OCI-LY7 (cell line): ENCODE data around the gene ACSL4. TPM values are rescaled to one million over a fixed set of nuclear protein-coding genes. Genes with fewer than 3 reads are reported as not detected.

ENCODE experiments used
- BruUV-seq: library from RNA; stranded (reverse); fragments of 400-500 nt; replicated peaks from 2 replicates; lab custom pipeline; 2021; lab: Mats Ljungman, UMichigan
- CTCF ChIA-PET: fragments of 300-600 bp; sonication (Branson Sonifier 250); formaldehyde crosslinking; loops from one replicate; lab custom pipeline; 2022; ENCODE audit warnings: antibody characterized with exemption; ENCODE audit not compliant: unreplicated experiment; lab: Charles Lee
- POLR2A ChIA-PET: fragments of 300-600 bp; sonication (Branson Sonifier 250); formaldehyde crosslinking; loops from one replicate; lab custom pipeline; 2022; ENCODE audit warnings: antibody characterized with exemption; lab: Charles Lee
- DNase-seq: peaks from one replicate; pipeline ENCODE4 v3.0.0-alpha.2; 2015; ENCODE audit warnings: low spot score
- H2AFZ ChIP-seq: fragments of 200-600 bp; sonication (generic), shearing (Covaris generic); 2 replicates; pipeline ENCODE4 v1.6.1; 2014; ENCODE audit warnings: mild to moderate bottlenecking, antibody characterized with exemption, low read length, moderate library complexity
- H3K27ac ChIP-seq: fragments of 200-600 bp; sonication (generic); 2 replicates; pipeline ENCODE4 v1.5.1; 2014; ENCODE audit warnings: mixed run types, low read depth, mild to moderate bottlenecking, moderate library complexity, low read length, inconsistent platforms; ENCODE audit not compliant: poor library complexity, severe bottlenecking
- H3K36me3 ChIP-seq: fragments of 200-600 bp; sonication (generic); 2 replicates; pipeline ENCODE4 v1.6.1; 2014; ENCODE audit warnings: mild to moderate bottlenecking, antibody characterized with exemption, low read length, moderate library complexity, mixed read lengths; ENCODE audit not compliant: insufficient read depth
- H3K4me1 ChIP-seq: fragments of 200-600 bp; sonication (generic); 2 replicates; pipeline ENCODE4 v1.5.1; 2014; ENCODE audit warnings: mild to moderate bottlenecking, low read length; ENCODE audit not compliant: insufficient read depth, poor library complexity, severe bottlenecking
- H3K4me2 ChIP-seq: fragments of 200-600 bp; sonication (generic); 2 replicates; pipeline ENCODE4 v1.6.1; 2014; ENCODE audit warnings: mild to moderate bottlenecking, low read length
- H3K4me3 ChIP-seq: fragments of 200-600 bp; sonication (generic); 2 replicates; pipeline ENCODE4 v1.5.1; 2014; ENCODE audit warnings: mild to moderate bottlenecking, low read depth, low read length; ENCODE audit not compliant: poor library complexity, severe bottlenecking
- H3K79me2 ChIP-seq: fragments of 200-600 bp; sonication (generic); 2 replicates; pipeline ENCODE4 v1.6.1; 2016; ENCODE audit warnings: low read depth, mild to moderate bottlenecking, low read length, moderate library complexity, mixed read lengths; ENCODE audit not compliant: insufficient read depth
- H3K9me2 ChIP-seq: fragments of 200-600 bp; sonication (generic); 2 replicates; pipeline ENCODE4 v1.6.1; 2016; ENCODE audit warnings: mild to moderate bottlenecking, low read length, mixed read lengths; ENCODE audit not compliant: insufficient read depth
- H3K9me3 ChIP-seq: fragments of 200-600 bp; sonication (generic); 2 replicates; pipeline ENCODE4 v1.6.1; 2014; ENCODE audit warnings: mild to moderate bottlenecking, mixed run types, low read length, mixed read lengths
- H4K20me1 ChIP-seq: fragments of 200-600 bp; sonication (generic); 2 replicates; pipeline ENCODE4 v1.6.1; 2014; ENCODE audit warnings: mild to moderate bottlenecking, antibody characterized with exemption, low read length, moderate library complexity, mixed read lengths; ENCODE audit not compliant: insufficient read depth
- EZH2phosphoT487 ChIP-seq: fragments of 200-600 bp; sonication (generic); IDR thresholded peaks from 2 replicates; pipeline ENCODE4 v1.6.1; 2018; ENCODE audit warnings: low read depth, borderline replicate concordance, mild to moderate bottlenecking, mixed run types, antibody characterized with exemption, low read length, moderate library complexity, mixed read lengths
- intact Hi-C: fragments of 100-400 bp; cut with micrococcal nuclease; formaldehyde crosslinking; loops from one replicate; pipeline ENCODE4 v1.10.0; 2022; ENCODE audit not compliant: unreplicated experiment
- total RNA-seq, 2 experiments: library from RNA; depleted of rRNA in 1 of 2; stranded (reverse); fragments of >200 nt in 1 of 2; shearing (Covaris generic) in 1 of 2; gene quantifications; 2 replicates each; pipeline ENCODE4 v1.2.3, GENCODE V29; 2014 to 2022
- TF ChIP-seq, protein P1 (sequence below): fragments of 200-600 bp; sonication (generic); conservative IDR thresholded peaks from 2 replicates; pipeline ENCODE4 v1.5.1; 2014; ENCODE audit warnings: mild to moderate bottlenecking, antibody characterized with exemption, low read length, moderate library complexity, mixed read lengths

The ACSL4 gene
- total RNA-seq, 2 experiments from 2014 or later: 18.4 to 35.4 TPM

DNA sequence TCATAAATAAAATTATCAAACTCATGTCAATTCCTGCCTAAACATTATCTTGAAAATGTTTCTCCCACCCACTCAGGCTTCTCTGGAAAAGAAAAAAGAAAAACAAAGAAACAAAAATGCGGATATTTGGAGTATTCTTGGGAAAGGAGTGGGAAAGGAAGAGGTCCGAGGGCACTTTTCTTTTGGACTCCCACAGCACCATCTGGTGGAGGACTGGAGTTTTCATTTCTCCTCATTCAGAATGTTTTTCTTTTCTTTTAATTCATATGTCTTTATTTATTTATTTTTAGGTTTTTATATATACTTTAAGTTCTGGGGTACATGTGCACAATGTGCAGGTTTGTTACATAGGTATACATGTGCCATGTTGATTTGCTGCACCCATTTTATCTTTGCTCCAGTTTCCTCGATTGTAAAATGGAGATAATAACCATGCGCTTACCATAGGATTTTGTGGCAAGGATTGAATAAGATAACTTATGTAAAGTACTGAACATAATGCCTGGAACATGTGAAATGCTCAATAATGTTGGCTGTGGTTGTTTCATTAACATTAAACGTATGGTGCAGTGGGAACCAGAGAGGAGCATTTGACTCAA is 100.1 kb downstream of the ACSL4 start:
- Histone ChIP-seq H3K36me3 (no peaks in the 10 kb centered on the region), H3K9me3 (no peaks in the 10 kb centered on the region), H4K20me1 (no peaks in the 10 kb centered on the region; the same call in 1 of the 2 replicates), H3K9me2 (no peaks in the 10 kb centered on the region), H3K4me3 (no peak overlapping the region), H3K4me2 (no peak overlapping the region), H2AFZ (no peak overlapping the region), H3K79me2 (no peaks in the 10 kb centered on the region), H3K27ac (no peak overlapping the region), H3K4me1 (no peaks in the 10 kb centered on the region)
- ChIA-PET POLR2A (no interaction called here), CTCF (no interaction called here)
- DNase-seq: peak; percentile 6
- intact Hi-C loops: loop anchor here (1.0 kb wide), 1 partner anchor 148 kb away; no protein-coding TSS in a partner anchor
- BruUV-seq: no TSS peak
- TF ChIP-seq EZH2phosphoT487: no peak
- TF ChIP-seq, protein P1, sequence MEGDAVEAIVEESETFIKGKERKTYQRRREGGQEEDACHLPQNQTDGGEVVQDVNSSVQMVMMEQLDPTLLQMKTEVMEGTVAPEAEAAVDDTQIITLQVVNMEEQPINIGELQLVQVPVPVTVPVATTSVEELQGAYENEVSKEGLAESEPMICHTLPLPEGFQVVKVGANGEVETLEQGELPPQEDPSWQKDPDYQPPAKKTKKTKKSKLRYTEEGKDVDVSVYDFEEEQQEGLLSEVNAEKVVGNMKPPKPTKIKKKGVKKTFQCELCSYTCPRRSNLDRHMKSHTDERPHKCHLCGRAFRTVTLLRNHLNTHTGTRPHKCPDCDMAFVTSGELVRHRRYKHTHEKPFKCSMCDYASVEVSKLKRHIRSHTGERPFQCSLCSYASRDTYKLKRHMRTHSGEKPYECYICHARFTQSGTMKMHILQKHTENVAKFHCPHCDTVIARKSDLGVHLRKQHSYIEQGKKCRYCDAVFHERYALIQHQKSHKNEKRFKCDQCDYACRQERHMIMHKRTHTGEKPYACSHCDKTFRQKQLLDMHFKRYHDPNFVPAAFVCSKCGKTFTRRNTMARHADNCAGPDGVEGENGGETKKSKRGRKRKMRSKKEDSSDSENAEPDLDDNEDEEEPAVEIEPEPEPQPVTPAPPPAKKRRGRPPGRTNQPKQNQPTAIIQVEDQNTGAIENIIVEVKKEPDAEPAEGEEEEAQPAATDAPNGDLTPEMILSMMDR: peak; percentile 74

DNA sequence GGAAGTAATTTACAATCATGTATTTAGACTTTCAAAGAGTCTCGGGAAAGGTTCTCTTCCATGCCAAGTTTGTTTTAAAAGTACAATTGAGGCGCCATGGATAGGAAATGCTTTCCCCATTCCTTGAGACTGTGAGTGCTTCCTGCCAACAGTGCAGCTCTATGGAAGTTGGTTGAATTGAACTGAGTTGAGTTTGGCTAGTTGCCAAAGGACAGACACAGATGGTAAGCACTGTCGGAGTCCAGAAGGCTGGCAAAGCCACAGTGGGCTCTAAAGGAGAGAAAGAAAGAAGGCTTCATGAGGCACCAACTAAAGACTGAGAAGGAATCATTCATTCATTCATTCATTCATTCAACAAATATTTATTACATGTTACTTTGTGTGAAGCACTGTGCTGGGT is 103.7 kb downstream of the ACSL4 start:
- no TSS peak for BruUV-seq
- Histone ChIP-seq H3K9me3 (no peaks in the 10 kb centered on the region), H3K4me2 (no peak overlapping the region), H3K36me3 (no peaks in the 10 kb centered on the region), H3K9me2 (no peaks in the 10 kb centered on the region), H3K4me3 (no peak overlapping the region), H2AFZ (no peak overlapping the region), H4K20me1 (no peaks in the 10 kb centered on the region; the same call in 1 of the 2 replicates), H3K4me1 (no peaks in the 10 kb centered on the region), H3K27ac (no peak overlapping the region), H3K79me2 (no peaks in the 10 kb centered on the region)
- intact Hi-C loops: no loop called here
- TF ChIP-seq EZH2phosphoT487: no peak
- TF ChIP-seq, protein P1: no peak
- ChIA-PET POLR2A (no interaction called here), CTCF (no interaction called here)
- DNase-seq: no peak

DNA sequence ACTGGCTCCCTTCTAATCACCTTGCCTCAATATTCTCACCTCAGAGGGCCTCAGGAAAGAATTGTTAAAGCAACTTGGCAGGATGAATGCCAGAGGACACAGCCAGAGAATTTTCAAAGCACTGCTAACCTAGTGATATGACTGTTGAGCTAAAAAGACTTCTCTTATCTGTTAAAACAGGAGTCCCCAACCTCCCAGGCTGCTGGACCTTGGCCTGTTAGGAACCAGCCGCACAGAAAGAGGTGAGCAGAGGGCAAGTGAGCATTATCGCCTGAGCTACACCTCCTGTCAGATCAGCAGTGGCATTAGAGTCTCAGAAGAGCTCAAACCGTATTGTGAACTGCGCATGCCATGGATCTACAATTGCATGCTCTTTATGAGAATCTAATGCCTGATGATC is 106.4 kb downstream of the ACSL4 start:
- ChIA-PET CTCF (no interaction called here), POLR2A (interaction anchor here (0.6 kb wide), 1 partner anchor 38 kb away, joined by 5 read pairs; no protein-coding TSS in a partner anchor)
- Histone ChIP-seq H2AFZ (no peak overlapping the region), H3K4me2 (no peak overlapping the region), H3K9me3 (no peaks in the 10 kb centered on the region), H3K27ac (no peak overlapping the region), H3K4me1 (no peaks in the 10 kb centered on the region), H3K36me3 (no peaks in the 10 kb centered on the region), H4K20me1 (no peaks in the 10 kb centered on the region), H3K4me3 (no peak overlapping the region), H3K79me2 (no peaks in the 10 kb centered on the region), H3K9me2 (no peaks in the 10 kb centered on the region)
- DNase-seq: no peak
- intact Hi-C loops: no loop called here
- no peak for TF ChIP-seq EZH2phosphoT487
- TF ChIP-seq, protein P1: no peak
- BruUV-seq: no TSS peak
